DOHH2 (cell line): ENCODE results near the gene KLK12.

ENCODE experiments used
- H3F3A ChIP-seq: fragments of 200-600 bp; sonication (generic), shearing (Covaris generic); 2 replicates; pipeline ENCODE4 v1.6.0; 2016; ENCODE audit warnings: antibody characterized with exemption, mild to moderate bottlenecking; ENCODE audit not compliant: control insufficient read depth, insufficient read depth
- H3K27ac ChIP-seq: fragments of 200-600 bp; sonication (generic); 2 replicates; pipeline ENCODE4 v1.5.1; 2014; ENCODE audit warnings: low read depth, mild to moderate bottlenecking, low read length, moderate library complexity
- H3K27me3 ChIP-seq: fragments of 200-600 bp; sonication (generic); 2 replicates; pipeline ENCODE4 v1.6.1; 2014; ENCODE audit warnings: mild to moderate bottlenecking, low read length, mixed read lengths; ENCODE audit not compliant: control insufficient read depth
- H3K36me3 ChIP-seq: fragments of 200-600 bp; sonication (generic); 2 replicates; pipeline ENCODE4 v1.6.1; 2014; ENCODE audit warnings: mild to moderate bottlenecking, low read length, moderate library complexity, mixed read lengths; ENCODE audit not compliant: control insufficient read depth
- H3K4me1 ChIP-seq: fragments of 200-600 bp; sonication (generic); 2 replicates; pipeline ENCODE4 v1.6.1; 2014; ENCODE audit warnings: mild to moderate bottlenecking, low read length, mixed read lengths; ENCODE audit not compliant: control insufficient read depth
- H3K4me2 ChIP-seq: fragments of 200-600 bp; sonication (generic); 2 replicates; pipeline ENCODE4 v1.6.0; 2014; ENCODE audit warnings: mild to moderate bottlenecking, low read length, moderate library complexity
- H3K4me3 ChIP-seq: fragments of 200-600 bp; sonication (generic); 2 replicates; pipeline ENCODE4 v1.5.1; 2014; ENCODE audit warnings: mild to moderate bottlenecking, low read length, mixed read lengths
- H3K79me2 ChIP-seq: fragments of 200-600 bp; sonication (generic); 2 replicates; pipeline ENCODE4 v1.6.1; 2014; ENCODE audit warnings: mild to moderate bottlenecking, low read length, mixed read lengths; ENCODE audit not compliant: control insufficient read depth
- H3K9me2 ChIP-seq: fragments of 200-600 bp; sonication (generic); replicated peaks from 2 replicates; pipeline ENCODE4 v1.6.1; 2014; ENCODE audit warnings: mild to moderate bottlenecking, low read length, mixed read lengths; ENCODE audit not compliant: control insufficient read depth
- H3K9me3 ChIP-seq: fragments of 200-600 bp; sonication (generic); 2 replicates; pipeline ENCODE4 v1.6.1; 2014; ENCODE audit warnings: antibody characterized with exemption, low read length, mixed read lengths; ENCODE audit not compliant: control insufficient read depth, insufficient read depth
- H4K20me1 ChIP-seq: fragments of 200-600 bp; sonication (generic); 2 replicates; pipeline ENCODE4 v1.6.0; 2014; ENCODE audit warnings: low read depth, mild to moderate bottlenecking, antibody characterized with exemption, low read length, moderate library complexity; ENCODE audit not compliant: control insufficient read depth, insufficient read depth
- CTCF ChIP-seq: fragments of 200-600 bp; sonication (generic); IDR thresholded peaks from one replicate; pipeline ENCODE4 v1.5.1; 2014; ENCODE audit warnings: antibody characterized with exemption, mild to moderate bottlenecking, low read depth, low read length; ENCODE audit not compliant: poor library complexity, severe bottlenecking
- EZH2phosphoT487 ChIP-seq: fragments of 200-600 bp; sonication (generic); IDR thresholded peaks from 2 replicates; pipeline ENCODE4 v1.6.1; 2017; ENCODE audit warnings: borderline replicate concordance, mild to moderate bottlenecking, antibody characterized with exemption, low read length, moderate library complexity, mixed read lengths

Gene KLK12

GRCh38 chr19:51016798-51017683 lies 17.8 kb downstream of the KLK12 start:
- Histone ChIP-seq H3F3A (no peaks in the 10 kb centered on the region), H3K27ac (no peak overlapping the region), H3K4me1 (no peaks in the 10 kb centered on the region), H3K9me2 (no peaks in the 10 kb centered on the region), H4K20me1 (no peaks in the 10 kb centered on the region), H3K4me2 (no peak overlapping the region), H3K27me3 (no peaks in the 10 kb centered on the region), H3K36me3 (no peaks in the 10 kb centered on the region), H3K79me2 (no peaks in the 10 kb centered on the region), H3K4me3 (no peak overlapping the region), H3K9me3 (no peaks in the 10 kb centered on the region)
- TF ChIP-seq EZH2phosphoT487 (no peak), CTCF (peak; percentile 68)

- no peaks in the 10 kb centered on the region for H3K9me3 ChIP-seq
- H3K4me3 ChIP-seq, result no peak overlapping the region
- no peaks in the 10 kb centered on the region for H3K36me3 ChIP-seq
- H4K20me1 ChIP-seq, result no peaks in the 10 kb centered on the region
- H3K27ac ChIP-seq, result no peak overlapping the region
- H3K27me3 ChIP-seq, result no peaks in the 10 kb centered on the region
- H3K4me2 ChIP-seq, result no peak overlapping the region
- H3K4me1 ChIP-seq, result no peaks in the 10 kb centered on the region
- H3K79me2 ChIP-seq, result no peaks in the 10 kb centered on the region
- H3K9me2 ChIP-seq, result no peaks in the 10 kb centered on the region
- H3F3A ChIP-seq, result no peaks in the 10 kb centered on the region
- TF ChIP-seq EZH2phosphoT487 (no peak), CTCF (no peak)
Observed at GRCh38 chr19:51015691-51016267, 19.0 kb downstream of the KLK12 start.

GRCh38 chr19:51014242-51014641 lies 20.6 kb downstream of the KLK12 start:
- TF ChIP-seq CTCF, result no peak
- no peak for TF ChIP-seq EZH2phosphoT487
- Histone ChIP-seq H3F3A (no peaks in the 10 kb centered on the region), H3K4me3 (no peak overlapping the region), H3K27me3 (no peaks in the 10 kb centered on the region), H3K9me2 (no peaks in the 10 kb centered on the region), H4K20me1 (no peaks in the 10 kb centered on the region), H3K4me1 (no peaks in the 10 kb centered on the region), H3K36me3 (no peaks in the 10 kb centered on the region), H3K9me3 (no peaks in the 10 kb centered on the region), H3K79me2 (no peaks in the 10 kb centered on the region), H3K27ac (no peak overlapping the region), H3K4me2 (no peak overlapping the region)
